Lower leg skin (tissue), 4 donors: ENCODE results near the gene ZBTB7C. TPM values are rescaled to one million over a fixed set of nuclear protein-coding genes. Genes with fewer than 3 reads are reported as not detected.

Experiments used
- DNase-seq, 2 donors: peaks; one replicate each; pipeline ENCODE4 v3.0.0-alpha.2; 2019; ENCODE audit warnings: low spot score in 2 of 2
- H3K4me3 ChIP-seq: fragments of 200-600 bp; sonication (generic); 2 replicates; pipeline ENCODE4 v1.5.1; 2017; ENCODE audit warnings: mild to moderate bottlenecking, low read depth; ENCODE audit not compliant: poor library complexity, severe bottlenecking
- POLR2A ChIP-seq, 2 donors: fragments of 450-650 bp; IDR thresholded peaks; one replicate each; pipeline ENCODE4 v1.6.1; 2016 to 2017; ENCODE audit warnings: antibody characterized with exemption in 2 of 2, mild to moderate bottlenecking in 1 of 2, moderate library complexity in 1 of 2
- WGBS, 2 donors: methylation state at CpG; one replicate each; pipeline ENCODE4 v1.1.5; 2018; 5-methylcytosine and 5-hydroxymethylcytosine counted together
- intact Hi-C: fragments of 100-400 bp; cut with DNase I; formaldehyde crosslinking; loops from one replicate; pipeline ENCODE4 v1.15.0; 2023; ENCODE audit warnings: low total_unique reads
- total RNA-seq, 4 donors: library from RNA; depleted of rRNA; stranded (reverse); fragments of >200 nt; gene quantifications; one replicate each; pipeline ENCODE4 v1.1.0, GENCODE V29; 2016
- TF ChIP-seq, protein P1 (sequence below), 3 donors: fragments of 450-650 bp; IDR thresholded peaks; one replicate each; pipeline ENCODE4 v1.5.1; 2016; ENCODE audit warnings: antibody characterized with exemption in 3 of 3, mild to moderate bottlenecking in 3 of 3, moderate library complexity in 2 of 3

The ZBTB7C gene
- total RNA-seq, 4 donors from 2014 or later = 44.2 to 59.7 (median 50.7) TPM

DNA sequence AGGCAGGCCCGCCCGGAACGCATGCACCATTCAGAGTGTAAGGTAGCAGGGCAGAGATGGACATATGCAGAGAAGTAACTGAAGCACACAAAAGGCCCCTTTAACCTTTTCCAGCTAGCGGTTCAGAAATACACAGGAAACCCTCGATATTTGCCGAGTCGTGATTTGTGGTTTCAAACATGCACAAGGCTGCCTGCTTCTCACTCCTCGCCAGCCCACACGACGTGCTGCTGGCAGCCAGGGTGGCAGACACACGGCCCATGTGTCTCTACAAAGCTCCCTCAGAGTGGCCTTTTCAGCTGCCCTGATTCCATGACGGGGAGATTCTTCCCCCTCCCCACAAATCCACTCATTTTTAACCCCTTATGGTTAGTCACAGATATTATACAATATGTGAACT lies 23.6 kb downstream of the ZBTB7C start:
- no peak for DNase-seq
- H3K4me3 ChIP-seq = no peak overlapping the region
- WGBS, 2 donors = 70 to 76% methylated on average over 12 of the region's 12 CpGs
- TF ChIP-seq, protein P1, sequence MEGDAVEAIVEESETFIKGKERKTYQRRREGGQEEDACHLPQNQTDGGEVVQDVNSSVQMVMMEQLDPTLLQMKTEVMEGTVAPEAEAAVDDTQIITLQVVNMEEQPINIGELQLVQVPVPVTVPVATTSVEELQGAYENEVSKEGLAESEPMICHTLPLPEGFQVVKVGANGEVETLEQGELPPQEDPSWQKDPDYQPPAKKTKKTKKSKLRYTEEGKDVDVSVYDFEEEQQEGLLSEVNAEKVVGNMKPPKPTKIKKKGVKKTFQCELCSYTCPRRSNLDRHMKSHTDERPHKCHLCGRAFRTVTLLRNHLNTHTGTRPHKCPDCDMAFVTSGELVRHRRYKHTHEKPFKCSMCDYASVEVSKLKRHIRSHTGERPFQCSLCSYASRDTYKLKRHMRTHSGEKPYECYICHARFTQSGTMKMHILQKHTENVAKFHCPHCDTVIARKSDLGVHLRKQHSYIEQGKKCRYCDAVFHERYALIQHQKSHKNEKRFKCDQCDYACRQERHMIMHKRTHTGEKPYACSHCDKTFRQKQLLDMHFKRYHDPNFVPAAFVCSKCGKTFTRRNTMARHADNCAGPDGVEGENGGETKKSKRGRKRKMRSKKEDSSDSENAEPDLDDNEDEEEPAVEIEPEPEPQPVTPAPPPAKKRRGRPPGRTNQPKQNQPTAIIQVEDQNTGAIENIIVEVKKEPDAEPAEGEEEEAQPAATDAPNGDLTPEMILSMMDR (IDR thresholded peaks at IDR 0.05) = no peak
- TF ChIP-seq POLR2A (IDR thresholded peaks at IDR 0.05) = no peak
- intact Hi-C loops = no loop called here

DNA sequence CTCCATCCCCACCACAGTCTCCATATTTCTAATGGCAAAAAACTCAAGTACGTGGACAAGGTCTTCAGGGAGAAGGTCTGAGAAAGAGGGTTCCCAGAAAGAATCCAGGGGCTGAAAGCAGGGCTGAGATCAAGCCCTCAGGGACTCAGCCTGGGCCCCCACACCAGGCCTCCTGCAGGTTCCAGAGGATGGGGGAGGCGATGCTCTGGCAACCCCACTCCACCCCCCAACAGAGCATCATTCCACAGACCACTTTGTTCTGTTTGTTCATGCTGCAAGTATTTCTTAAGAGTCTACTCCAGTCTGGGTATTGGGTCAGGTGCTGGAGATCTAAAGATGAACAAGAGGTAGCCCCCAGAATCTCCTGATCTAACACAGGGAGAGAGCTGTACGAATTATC lies 32.2 kb downstream of the ZBTB7C start:
- DNase-seq = no peak
- H3K4me3 ChIP-seq = no peak overlapping the region
- intact Hi-C loops = no loop called here
- TF ChIP-seq, protein P1 (IDR thresholded peaks at IDR 0.05) = no peak
- TF ChIP-seq POLR2A (IDR thresholded peaks at IDR 0.05) = no peak
- WGBS, 2 donors = 30 to 93% methylated on average over 3 of the region's 3 CpGs

DNA sequence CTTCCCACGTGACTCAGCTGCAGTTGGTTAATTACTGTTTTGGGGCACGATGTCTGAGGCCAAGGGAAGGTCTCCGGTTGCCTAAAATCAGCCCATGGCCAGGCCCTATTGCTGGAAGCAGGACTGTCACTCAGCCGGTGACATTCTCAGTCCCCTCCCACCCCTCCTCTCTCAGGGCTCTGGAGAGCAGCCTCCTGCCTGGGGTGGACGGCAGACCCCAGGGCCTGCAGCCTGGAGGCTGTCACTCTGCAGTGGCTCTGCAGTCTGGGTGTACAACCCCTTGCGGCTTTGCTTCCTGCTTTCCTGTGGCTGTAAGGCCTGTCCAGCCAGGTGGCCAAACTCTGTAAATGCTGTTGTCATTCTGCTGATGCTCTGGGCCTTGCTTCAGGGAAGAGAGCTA lies 32.8 kb downstream of the ZBTB7C start:
- H3K4me3 ChIP-seq = no peak overlapping the region
- DNase-seq = no peak
- intact Hi-C loops = no loop called here
- TF ChIP-seq, protein P1 (IDR thresholded peaks at IDR 0.05) = no peak
- TF ChIP-seq POLR2A (IDR thresholded peaks at IDR 0.05) = no peak
- WGBS, 2 donors = 78 to 86% methylated on average over 6 of the region's 6 CpGs

DNA sequence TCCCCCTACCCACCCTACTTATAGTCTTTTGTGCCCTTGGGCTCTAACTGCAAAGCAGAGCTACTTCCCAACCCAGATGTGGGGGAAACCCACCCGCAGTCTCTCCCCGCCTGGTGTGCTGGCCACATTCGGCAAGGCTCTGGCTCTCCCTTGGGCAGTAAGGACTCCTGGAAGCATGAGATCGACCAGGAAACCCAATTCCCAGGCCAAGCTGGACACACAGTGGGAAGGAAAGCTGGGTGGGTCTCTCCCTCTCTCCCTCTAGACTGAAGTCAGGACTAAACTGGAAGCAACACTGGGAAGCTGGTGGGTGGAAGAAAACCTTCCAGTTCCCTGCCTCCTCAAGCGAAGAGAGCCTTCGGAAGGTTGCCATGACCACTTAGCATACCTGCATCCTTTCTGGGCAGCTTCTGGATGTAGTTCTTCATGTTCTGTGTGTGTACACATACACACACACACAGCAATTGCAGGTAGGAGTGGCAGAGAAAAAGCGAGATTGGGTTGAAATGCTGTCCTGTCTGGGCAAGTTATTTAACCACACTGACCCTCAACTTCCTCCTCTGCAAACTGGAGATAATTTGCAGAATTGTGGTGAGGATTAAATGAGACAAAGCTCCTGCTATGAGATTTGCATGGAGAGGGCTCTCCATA lies 33.9 kb downstream of the ZBTB7C start:
- intact Hi-C loops = no loop called here
- TF ChIP-seq POLR2A (IDR thresholded peaks at IDR 0.05) = no peak
- TF ChIP-seq, protein P1 (IDR thresholded peaks at IDR 0.05) = no peak
- no peak for DNase-seq
- 63 to 64% methylated on average over 7 of the region's 7 CpGs for WGBS, 2 donors
- no peak overlapping the region for H3K4me3 ChIP-seq

DNA sequence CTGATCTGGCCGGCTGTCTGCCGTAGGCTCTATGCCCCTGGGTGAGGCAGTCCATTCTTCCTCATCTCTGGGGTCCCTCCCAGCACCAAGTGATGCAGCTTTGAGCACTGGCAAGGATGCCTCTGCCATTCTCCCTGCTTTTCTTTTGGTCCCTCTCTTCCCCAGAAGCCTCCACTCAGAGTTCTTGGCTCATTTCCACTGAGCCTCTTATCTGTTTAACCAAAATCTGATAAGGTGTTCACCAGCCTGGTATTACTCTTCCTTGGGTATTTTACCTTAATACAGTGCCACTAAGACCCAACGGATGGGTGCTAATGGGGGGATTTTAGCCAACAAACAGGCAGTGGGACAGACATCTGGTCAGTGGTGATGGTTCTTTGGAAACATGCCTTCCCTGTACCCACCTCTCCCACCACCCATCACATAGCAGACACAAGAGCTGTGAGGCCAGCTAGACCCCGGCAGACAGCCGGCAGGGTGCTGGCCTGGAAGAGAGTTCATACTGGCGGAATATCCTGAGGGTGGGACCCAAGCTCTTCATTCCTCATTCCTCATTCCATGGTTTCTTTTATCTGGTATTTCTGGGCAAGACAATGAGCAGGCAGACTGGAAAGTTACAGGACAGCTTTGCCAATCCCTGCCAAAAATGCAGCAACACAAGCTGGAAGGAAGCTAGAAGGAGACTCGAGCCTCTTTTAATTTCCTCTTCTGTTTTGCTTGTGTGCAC lies 34.6 kb downstream of the ZBTB7C start:
- TF ChIP-seq, protein P1 (IDR thresholded peaks at IDR 0.05) = no peak
- no peak for TF ChIP-seq POLR2A (IDR thresholded peaks at IDR 0.05)
- WGBS, 2 donors = 46 to 52% methylated on average over 7 of the region's 7 CpGs
- H3K4me3 ChIP-seq = no peak overlapping the region
- DNase-seq = no peak
- intact Hi-C loops = no loop called here
